GM12875 (cell line): ENCODE results near the gene AFAP1L2.

Experiments used
- H3K4me3 ChIP-seq: one replicate; pipeline ENCODE4 v1.5.1; 2011; ENCODE audit warnings: low read depth, low read length, control low read depth
- CTCF ChIP-seq: IDR thresholded peaks from 2 replicates; pipeline ENCODE4 v1.5.1; 2011; ENCODE audit warnings: low read depth, mild to moderate bottlenecking, control low read depth, inconsistent platforms, low read length, moderate library complexity, borderline replicate concordance; ENCODE audit not compliant: insufficient read depth

The AFAP1L2 gene

DNA sequence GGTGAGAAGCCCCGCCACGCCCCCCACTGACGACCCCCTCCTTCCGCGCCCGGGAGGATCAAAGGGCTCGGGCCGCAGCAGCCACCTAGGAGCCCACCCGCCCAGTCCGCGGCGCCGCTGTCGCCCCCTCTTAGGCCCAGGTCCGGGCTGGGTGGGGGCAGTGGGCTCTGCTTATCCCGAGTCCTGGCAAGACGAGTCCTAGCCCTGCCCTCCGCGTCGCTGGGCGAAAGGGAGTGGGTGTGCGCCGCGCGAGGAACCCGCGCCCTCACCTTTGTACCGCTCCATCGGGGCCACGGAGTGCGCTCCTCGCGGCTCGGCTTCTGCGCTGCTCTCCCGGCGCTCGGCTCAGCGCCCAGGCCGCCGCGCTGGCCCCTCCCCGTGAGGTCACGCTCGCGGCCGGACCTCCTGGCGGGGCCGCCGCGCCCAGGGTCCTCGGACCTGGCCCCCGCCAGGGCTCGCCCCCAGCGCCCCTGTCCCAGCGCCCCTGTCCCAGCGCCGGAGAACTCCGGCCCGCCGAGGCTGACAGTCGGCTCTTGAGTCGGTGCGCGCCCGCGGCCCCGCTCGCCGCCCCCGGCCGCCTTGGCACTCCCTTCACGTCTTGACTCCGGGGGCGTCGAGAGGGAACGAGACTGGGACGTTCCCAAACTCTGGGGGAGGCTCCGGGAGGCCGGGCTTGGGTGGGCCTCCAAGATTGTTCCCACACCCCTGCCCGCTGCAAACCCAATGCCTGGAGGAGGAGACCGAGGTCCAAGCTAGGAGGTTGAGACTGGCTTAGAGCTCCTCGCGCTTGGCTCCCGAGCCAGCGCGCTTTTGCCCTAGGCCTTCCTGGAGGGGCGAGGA lies at the start of gene AFAP1L2:
AFAP1L2 (minus strand) TSS at position 332 of the 840 bp plus-strand sequence; CDS start at position 285, 47 bp downstream.
- TF ChIP-seq CTCF = no peak
- H3K4me3 ChIP-seq = peak within 1 kb of the TSS; percentile 38

- no peak for TF ChIP-seq CTCF
- H3K4me3 ChIP-seq = no peak overlapping the region
These were observed 49.3 kb upstream of the AFAP1L2 start for GRCh38 chr10:114453576-114453975.

GRCh38 chr10:114448897-114449296 lies 44.6 kb upstream of the AFAP1L2 start:
- no peak overlapping the region for H3K4me3 ChIP-seq
- TF ChIP-seq CTCF = no peak

DNA sequence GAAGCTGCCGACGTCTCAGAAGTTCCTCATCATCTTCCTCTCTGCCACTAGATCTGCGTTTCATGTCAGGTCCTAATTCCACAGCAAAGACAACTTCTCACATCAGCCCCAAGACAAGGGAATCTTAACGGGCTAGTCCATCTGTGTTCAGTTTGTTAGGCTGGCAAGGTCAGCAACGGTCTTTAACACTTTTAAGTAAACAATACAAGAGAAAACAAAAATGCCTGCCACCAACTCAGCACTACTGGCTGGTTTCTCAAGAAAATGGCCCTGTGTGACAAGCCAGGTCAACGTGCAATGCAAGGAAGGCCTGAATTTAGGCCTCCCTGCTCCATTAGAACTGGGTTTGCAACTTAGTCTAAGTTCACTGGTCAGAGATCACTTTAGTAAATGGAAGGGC lies 41.0 kb upstream of the AFAP1L2 start:
- TF ChIP-seq CTCF = no peak
- no peak overlapping the region for H3K4me3 ChIP-seq

DNA sequence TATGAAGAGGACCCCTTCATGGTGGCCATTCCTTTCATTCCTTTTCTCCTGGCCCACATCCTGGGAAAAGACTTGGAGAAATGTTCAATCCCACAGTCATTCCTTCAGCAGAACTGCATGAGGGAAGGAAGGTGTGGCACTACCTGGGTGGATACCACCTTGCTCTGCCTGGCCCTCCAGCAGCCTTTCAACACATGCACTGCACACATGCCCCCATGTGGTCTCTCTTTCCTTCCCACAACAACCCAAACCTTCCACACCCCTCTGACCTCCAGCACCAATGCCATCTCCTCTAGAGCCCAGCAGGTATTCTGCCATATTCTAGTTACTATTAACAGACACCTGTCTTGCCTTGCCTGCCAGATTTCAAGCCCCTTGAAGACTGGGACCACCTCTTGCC lies 40.5 kb upstream of the AFAP1L2 start:
- H3K4me3 ChIP-seq = no peak overlapping the region
- no peak for TF ChIP-seq CTCF

DNA sequence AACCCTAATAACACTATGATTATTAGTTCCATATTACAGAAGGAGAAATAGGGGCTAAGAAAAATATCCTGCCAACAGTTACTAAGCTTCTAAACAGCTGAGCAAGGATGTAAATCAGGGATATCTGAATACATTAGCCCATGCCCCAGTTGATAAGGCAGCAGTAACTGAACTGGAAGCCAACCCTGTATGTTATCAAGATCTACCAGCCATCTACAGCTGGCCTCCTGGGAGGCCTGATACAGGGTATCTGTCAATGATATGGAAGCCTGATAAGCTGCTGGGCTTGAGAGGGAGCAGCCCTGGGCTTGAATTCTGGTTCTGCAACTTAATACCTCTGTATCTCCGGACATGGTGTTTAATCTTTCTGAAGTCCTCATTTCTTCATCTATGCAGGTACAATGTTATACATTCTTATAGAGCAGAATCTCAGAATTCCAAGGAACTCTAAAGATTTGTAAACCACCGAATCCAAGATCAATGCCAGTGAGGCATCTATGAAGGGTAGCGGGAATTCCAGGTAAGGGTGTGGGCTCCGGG lies 37.9 kb upstream of the AFAP1L2 start:
- H3K4me3 ChIP-seq = no peak overlapping the region
- TF ChIP-seq CTCF = no peak

- H3K4me3 ChIP-seq = no peak overlapping the region
These were observed 36.8 kb upstream of the AFAP1L2 start for GRCh38 chr10:114441107-114441506.

More at GRCh38 chr10:114441107-114441506, 36.8 kb upstream of the AFAP1L2 start:
- no peak for TF ChIP-seq CTCF
